GM18502 (cell line): ENCODE data around the gene LCP2.

Experiments
- ATAC-seq: cut with Tn5 transposase; IDR thresholded peaks from one replicate; pipeline ENCODE4 v1.9.1; 2021; ENCODE audit warnings: mild to moderate bottlenecking; ENCODE audit not compliant: unreplicated experiment, poor library complexity

LCP2 gene

DNA sequence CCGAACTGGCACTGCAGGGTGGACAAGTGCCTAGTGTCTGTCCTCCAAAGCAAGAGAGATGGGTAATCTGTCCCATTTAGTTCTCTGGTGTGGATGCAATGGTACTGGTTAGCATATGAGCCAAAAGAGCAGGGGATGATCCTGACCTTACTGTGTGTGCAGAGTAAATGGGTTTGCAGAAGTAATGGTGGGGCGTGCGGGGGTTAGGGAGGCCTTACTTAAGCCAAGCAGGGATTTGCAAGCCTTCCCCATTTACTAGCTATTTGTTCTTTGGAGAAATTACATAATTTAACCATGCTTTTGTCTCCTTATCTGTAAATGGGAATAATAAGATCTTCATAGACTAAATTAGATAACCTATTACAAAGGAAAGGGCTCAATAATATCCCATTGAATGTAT, 19.9 kb upstream of the LCP2 start:
- no peak for ATAC-seq

DNA sequence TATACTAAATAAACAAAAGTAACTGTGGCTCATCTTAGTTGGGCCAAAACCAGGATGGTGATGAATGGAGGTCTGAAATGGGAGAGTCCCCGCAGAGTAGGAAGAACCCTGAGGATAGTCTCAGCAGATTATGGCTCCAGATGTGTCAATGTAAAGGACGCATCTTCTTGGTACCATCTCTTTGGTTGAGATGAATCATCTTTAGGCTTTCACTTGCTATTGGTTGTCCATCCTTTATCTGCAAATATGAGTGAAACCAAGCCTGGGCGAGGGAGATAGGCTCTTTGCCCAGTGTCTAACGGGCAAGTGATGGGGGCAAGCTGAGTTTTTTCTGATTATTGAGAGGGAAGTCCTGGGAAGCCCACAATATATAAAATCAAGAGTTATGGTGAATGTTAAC, 19.4 kb upstream of the LCP2 start:
- ATAC-seq = no peak

DNA sequence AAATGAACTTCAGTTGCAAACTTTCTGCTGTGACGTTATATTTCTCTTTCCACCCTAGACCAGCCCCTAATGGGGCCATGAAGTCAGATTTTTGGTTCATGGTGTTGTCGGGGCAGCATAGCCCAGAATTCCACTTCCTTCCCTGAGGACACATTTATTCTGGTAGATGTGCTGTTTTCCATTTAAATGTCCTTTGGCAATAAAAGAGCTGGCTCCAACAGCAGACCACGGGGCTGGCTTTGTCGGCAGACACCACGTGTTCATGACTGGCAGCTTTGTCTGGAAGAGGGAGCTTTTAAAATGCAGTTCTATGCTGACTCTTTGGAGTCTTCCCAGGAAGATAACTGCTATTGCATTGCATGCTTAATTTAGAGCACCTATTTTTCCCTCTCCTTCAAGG, 17.6 kb upstream of the LCP2 start:
- ATAC-seq = no peak

DNA sequence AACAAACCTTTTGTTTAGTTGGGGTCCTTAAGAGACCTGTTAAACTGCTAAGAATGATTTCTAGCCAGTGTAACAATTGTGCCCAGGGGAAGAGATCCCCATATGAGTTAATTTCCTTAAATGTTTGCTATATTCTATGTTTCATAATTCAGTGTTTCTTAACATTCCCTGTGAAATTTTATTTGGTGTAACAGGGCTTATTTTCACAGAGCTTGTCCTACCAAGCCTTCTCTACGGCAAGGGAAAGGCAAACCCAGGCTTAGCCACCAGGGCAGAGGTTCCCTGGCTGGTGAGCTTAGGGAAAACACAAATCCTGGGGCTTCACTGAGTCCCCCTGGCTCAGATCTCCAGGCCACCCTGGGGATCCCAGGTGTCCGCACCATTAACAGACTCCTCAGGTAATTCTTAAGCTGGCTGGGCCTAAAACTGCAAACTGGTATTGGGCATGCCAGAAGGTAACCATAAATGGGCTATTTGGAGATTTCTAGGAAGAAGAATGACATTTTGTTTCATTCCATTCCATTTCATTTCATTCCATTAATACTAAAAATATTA, 17.0 kb upstream of the LCP2 start:
- no peak for ATAC-seq

DNA sequence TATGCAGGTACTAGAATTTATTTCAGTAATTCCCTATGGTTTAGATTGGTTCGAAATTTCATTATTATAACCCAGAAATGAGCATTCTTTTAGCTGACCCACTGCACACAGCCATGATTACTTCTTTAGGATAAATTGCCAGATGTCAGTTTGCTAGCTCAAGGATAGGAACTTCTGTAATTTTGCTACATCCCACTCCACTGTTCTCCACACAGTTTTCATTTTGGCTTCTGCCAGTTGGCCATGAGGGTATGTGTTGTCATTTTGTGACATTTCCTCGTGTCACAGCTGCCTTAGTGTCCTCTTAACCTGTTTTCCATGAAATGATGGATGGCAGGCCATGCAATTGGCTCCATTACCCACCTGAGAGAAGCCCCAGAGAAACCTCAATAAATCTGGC, 16.2 kb upstream of the LCP2 start:
- no peak for ATAC-seq

DNA sequence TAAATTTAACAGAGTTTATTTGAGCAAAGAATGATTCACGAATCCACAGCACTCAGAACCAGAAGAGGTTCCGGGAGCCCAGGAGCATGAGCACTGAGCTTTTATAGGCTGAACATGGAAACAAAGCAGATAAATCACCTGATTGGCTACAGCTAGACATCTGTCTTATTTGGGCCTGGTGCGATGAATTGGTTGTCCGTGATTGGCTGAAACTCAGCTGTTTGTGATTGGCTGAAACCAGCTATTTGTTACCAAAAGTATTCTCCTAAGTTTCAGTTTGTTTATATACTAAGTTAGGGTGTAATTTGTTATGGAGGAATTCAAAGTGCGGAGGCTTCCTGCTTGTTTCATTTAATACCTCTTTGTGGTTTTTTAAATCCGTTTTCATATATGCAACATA, 15.8 kb upstream of the LCP2 start:
- no peak for ATAC-seq

DNA sequence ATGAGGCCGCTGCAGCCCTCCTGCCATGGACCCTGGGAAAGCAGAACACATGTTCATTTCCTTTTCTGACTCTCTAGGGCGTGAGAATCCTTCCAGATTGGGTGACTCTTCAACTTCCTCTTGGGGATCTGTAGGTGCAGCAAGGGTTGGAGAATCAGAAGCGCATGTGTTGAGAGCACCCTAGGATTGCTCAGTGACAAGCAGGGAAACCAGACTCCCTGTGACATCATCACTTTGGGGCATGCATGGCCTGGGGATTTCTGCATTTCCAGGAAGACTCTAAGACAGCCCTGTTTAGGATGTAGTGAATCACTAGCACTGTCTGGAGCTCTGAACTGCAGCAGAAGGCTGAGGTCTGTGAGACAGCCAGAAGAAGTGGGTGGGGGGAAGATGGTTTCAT, 15.1 kb upstream of the LCP2 start:
- peak; percentile 77 for ATAC-seq

DNA sequence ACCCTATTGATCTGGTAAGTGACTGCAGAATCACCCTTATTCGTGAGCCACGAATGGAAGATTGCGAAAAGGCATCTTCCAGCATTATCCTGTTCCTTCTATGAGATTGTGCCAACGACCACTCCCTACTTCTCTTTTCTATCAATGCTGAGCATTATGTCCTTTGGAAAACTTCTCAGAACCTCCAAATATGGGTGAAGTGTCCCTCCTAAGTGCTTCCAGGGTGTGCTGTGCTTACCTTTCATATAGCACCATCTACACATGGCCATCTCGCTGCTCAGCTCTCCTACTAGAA, 14.7 kb upstream of the LCP2 start:
- no peak for ATAC-seq

DNA sequence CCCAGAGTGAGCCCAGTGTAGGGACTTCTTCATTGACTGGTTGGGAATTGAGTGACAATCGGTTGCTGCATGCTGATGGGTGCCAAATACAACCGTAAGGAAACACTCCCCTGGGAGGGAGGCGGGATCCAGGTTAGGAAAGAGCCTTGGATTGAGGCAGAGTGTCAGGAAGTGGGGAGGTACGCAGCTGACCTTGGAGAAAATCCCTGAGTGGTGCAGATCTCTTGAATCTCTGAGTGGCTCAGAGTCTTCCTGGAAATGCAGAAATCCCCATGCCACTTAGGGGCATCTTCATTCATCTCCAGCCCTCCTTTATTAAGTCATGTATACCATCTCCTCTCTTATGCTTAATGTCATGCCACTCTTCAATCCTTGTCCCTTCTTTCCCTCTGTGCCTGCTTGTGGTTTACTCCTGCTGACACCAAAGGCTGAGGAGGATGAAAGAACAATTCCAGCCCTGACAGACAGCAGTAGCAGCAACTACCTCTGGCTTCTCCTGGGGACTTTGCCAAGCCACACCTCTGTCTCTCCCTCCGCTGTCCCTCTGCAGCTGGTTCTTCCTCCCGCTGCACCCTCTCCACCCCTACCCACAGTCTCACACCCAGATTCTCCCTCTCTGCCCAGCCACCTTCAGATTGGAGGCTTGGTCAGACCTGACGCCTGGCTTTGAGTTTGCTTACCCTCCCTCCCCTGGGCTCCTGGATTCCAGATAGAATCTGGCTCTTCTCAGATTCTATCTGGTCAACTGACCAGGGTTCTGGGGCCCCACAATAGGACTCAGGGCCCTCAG, 14.1 kb upstream of the LCP2 start:
- ATAC-seq = no peak

DNA sequence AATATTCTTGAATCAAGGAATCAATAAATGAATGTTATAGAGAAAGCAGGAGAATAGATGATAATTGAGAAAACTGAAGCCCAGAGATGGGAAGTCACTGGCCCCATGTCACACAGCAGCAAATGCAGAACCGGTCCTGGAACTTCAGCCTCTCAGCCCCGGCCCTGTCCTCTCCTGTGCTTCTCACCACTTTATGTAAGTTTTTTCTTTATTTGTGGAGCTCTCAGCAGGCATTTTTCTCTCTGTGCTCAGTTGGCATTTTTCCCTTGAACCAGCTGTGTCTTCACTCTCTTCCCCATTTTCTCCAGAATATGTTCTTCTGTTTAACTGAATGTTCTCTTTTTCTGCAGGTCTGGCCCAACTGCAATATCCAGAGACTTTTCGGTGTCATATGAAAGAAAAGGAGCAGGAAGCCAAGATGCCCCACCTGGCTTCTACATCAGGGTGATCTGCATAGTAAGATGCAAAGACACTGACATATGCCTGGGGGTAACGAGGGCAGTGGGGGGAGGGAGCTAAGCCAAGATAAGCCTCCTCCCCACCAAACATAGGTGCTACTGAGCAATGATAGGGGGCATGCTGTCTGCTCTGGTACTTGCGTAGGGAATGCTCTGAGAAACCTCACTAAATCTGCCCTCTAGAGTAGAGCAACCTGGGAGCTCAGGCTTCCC, 12.8 kb upstream of the LCP2 start:
- no peak for ATAC-seq

DNA sequence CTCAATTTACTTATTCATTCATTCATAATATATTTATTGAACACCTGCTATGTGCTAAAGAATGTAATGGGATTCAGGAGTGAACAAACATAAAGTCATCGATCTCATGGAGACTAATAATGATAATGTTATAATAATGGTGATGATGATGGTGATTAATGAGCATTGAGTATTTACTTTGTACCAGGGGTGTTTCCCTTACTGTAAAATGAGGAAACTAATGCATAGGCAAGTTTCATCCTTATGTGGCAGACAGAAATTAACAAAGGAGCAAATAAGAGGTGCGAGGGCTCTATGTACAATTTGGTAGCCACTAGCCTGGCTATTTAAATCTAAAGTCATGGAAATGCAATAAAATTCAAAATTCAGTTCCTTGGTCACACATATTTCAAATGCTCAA, 11.1 kb upstream of the LCP2 start:
- no peak for ATAC-seq

DNA sequence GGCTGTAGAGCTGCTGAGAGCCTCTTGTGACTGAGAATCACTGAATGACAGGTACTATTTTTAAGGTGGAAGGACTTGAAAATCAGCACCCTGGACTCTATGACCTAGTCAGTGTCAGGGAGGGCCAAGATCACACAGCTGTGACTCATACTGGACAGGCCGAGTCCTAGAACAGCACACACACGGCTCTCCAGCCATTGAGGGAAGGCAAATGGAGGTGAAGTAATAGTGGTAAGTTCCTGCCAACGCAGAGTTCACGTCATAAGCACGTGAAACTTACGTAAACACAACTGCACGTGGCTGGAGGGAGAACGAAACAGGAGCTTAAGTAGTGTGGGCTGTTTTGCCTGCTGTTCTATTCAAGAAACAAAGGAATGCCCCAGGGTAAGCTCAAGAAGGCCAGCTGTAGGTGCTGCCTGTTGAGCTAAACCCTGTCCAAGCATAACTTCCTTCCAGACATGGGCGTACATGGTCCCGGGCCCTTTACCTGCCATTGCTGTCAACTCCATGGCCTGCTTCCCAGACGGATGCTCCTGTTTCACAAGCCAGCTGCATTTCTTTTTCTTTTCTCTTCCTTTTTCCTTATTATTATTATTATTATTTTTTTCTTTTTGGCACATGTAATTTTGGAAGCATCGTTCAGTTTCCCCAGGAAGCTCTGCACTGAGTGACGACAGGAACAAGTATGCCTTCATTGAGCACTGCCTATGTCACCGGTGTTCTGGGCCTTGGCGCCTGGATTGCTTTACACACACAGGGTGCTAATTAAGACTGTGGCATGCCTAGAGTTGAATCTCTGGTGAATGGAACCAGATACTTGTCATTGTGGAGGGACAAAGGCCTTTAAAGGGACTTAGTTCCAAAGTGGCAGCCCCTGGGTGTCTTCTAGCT, 10.2 kb upstream of the LCP2 start:
- no peak for ATAC-seq

DNA sequence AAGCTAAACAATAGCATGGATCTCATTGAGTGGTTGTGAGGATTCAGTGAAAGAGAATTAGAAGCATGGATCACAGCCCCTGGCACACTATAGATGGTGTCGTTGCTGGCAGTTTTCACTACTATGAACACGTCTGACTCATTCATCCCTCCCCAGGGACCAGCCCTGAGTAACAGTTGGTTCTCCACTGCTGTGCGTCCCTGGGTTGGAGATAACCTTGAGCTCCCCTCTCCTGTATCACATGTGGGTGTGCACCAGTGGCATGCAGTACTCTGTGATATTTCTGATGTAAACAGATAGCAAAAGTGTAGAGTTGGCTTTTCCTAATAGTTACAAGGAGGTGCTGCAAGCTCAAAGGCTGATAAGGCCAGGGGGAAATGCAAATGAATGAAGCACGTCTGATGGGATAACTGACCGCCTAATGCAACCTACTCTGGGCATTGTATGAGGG, 8.8 kb upstream of the LCP2 start:
- peak; percentile 78 for ATAC-seq

DNA sequence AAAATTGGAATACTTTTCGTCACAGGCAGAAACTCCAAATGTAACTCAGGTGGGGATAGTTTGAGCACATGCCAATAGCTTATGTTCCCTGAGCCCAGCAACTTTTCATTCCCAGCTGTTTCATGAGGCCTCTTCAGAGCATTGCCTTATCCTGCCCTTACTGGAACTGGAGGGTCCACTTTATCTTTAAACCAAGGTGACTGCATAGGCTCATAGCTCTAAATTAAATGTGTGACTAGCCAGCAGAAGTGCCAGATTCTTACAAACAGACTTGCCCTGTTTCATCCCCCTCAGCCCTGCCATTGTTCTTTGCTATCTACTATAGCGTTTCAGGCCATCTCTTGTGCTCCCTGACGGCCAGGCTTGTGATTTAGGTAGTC, 8.1 kb upstream of the LCP2 start:
- ATAC-seq = no peak

DNA sequence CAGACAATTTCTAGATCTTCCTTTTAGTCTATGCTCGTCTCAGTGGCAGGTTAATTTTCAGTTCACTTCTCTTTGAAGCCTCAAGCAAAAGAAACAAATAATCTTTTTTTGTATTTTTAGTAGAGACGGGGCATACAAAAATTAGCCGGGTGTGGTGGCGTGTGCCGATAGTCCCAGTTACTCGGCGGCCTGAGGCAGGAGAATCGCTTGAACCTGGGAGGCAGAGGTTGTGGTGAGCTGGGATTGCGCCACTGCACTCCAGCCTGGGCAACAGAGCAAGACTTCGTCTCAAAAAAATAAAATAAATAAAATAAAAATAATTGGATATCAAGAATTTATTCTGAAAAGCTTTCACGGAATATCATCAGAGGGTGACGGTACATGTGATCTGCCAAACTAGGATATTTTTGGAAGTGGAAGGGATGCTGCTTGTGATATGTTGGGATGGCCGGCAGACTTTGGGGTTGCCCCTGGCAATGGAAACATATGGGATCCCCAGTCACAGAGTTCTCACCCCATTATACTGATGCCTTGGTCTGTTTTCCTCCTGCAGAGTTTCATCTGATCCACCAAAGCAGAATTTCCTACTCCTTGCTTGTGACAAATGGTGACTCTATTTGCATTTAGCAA, 7.6 kb upstream of the LCP2 start:
- no peak for ATAC-seq

DNA sequence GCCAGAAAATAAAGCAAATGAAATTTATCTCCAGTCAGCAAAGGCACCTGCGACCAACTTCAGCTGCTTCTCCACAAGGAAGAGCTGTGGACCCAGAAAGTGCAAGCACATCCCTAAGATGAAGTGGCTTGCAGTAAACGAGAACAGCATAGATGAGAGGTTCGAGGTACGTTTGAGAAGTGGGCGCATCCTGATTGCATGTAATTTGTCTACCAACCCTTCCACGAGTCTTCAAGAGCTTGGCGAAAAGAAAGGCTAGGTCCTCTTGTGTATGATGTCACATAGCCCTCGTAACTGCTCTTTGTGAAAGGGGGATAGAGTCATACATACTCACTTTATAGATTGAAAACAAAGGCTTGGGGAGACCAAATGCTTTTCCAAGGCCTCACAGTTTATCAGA, 6.0 kb upstream of the LCP2 start:
- no peak for ATAC-seq

DNA sequence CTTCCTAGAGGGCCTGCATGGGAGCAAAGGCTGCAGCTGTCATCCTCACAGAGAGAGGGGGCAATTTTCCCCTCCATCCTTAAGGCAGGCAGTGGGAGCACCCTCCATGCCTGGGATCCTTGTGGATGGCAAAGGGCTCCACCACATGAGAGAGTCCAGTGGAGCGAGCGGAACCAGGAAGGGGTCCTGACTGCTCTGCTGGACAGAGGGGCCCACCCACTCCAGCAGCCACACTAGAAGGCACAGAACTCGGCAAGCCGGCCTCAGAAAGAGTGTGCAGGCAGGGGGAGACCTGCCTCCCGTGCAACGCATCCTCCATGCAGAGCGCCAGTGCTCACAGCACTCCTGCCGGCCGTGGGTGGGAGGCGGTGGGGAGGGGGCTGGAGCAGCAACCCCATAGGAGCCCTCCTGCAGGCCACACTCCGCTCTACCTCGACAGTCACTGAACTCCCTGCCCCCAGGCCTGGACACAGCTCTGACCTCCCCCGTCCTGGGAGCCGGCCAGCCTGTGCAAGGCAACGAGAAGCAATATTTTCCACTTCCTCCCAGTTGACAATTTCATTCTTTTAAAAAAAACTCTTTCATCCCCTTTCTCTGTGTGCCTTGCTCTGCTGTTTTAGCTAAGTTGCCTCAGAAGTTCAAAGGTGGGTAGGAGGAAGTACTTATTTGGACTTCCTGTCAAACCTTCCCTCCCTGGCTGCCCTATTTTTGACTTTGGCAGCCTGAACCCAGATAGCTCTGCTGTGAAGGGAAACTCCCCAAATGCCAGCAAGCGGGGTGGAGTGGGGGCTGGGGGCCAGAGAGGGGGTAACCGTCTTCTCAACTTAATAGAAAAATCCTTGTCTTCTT, 5.3 kb upstream of the LCP2 start:
- peak; percentile 85 for ATAC-seq

DNA sequence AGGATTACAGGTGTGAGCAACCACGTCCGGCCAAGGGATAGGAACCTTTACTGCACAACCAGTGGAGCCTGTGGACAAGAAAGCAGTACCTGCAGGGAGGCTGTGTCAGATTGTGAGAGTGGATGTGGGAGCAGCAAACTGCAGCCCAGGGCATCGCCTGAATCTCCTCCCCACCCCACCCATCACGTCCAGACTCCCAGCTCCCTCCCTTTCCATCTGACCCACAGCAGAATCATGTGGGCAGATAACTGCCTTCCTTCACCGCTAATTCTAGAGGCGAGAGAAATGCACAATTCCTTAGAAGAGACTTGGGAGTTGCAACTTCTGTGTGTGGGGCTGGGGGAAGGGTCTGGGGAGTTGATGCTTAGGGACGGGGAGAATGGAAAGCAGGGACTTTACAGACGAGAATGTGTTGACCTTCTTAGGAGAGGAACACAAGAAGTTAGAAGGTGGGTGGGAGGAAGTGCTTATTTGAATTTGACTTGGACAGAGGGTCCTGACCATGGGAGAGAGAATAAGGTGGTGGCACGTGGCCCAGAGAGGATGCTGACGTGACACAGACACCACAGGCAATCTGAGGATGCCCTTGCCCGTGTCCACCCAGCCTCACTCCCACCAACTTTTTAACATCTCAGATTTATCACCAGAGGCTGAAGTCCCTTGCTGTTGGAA, 4.5 kb upstream of the LCP2 start:
- ATAC-seq = no peak

DNA sequence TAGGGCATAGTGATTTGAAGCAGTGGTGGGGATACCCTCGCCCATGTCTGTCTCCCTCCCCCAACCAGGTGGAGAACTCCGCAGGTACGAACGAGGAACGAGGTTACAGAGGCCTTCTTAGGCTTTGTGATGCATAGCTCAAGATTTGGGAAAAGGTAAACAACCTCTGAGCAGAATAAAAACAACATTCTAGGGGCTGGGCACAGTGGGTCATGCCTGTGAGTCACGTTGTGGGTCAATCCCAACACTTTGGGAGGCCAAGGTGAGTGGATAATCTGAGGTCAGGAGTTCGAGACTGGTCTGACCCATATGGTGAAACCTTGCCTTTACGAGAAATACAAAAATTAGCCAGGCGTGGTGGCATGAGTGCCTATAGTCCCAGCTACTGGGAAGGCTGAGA, 3.6 kb upstream of the LCP2 start:
- no peak for ATAC-seq
